ENCODE measurements around the gene C18orf63.

C18orf63 gene

GRCh38 chr18:74277296-74277695 lies 38.3 kb upstream of the C18orf63 start:
- peaks cover 0 to 35% (median 18%) of the 10 kb centered on the region in 11 experiments; a peak in 14 of 22 replicates for H3K36me3 ChIP-seq
- H3K4me3 ChIP-seq: no peak overlapping the region
- peaks cover 7 to 15% (median 13%) of the 10 kb centered on the region in 10 experiments for H3K4me1 ChIP-seq
- no peak overlapping the region for H3K27ac ChIP-seq
- no peak for TF ChIP-seq Cebpa-rat (IDR thresholded peaks at IDR 0.05)
- no peaks in the 10 kb centered on the region for H3K27me3 ChIP-seq
- peaks cover 0 to 11% (median 0%) of the 10 kb centered on the region in 11 experiments; a peak in 3 of 22 replicates for H4K20me1 ChIP-seq
- H3K9me3 ChIP-seq (replicated peaks in 1 of 11): no peaks in the 10 kb centered on the region
- H3K9ac ChIP-seq: no peak overlapping the region
- no peak overlapping the region for H3K4me2 ChIP-seq

GRCh38 chr18:74278058-74278457 lies 37.6 kb upstream of the C18orf63 start:
- Histone ChIP-seq H3K4me1 (peaks cover 14 to 22% (median 21%) of the 10 kb centered on the region in 10 experiments), H3K27ac (no peak overlapping the region), H3K27me3 (no peaks in the 10 kb centered on the region), H3K9ac (no peak overlapping the region), H3K9me3 (replicated peaks in 1 of 11) (no peaks in the 10 kb centered on the region), H3K4me3 (no peak overlapping the region), H3K4me2 (no peak overlapping the region), H4K20me1 (peaks cover 0 to 14% (median 0%) of the 10 kb centered on the region in 11 experiments; a peak in 3 of 22 replicates), H3K36me3 (peaks cover 0 to 35% (median 18%) of the 10 kb centered on the region in 11 experiments; a peak in 14 of 22 replicates)
- no peak for TF ChIP-seq Cebpa-rat (IDR thresholded peaks at IDR 0.05)

GRCh38 chr18:74278983-74279382 lies 36.7 kb upstream of the C18orf63 start:
- H3K4me3 ChIP-seq: no peak overlapping the region
- no peaks in the 10 kb centered on the region for H3K27me3 ChIP-seq
- no peak overlapping the region for H3K4me2 ChIP-seq
- H3K4me1 ChIP-seq: peaks cover 16 to 29% (median 26%) of the 10 kb centered on the region in 10 experiments
- H4K20me1 ChIP-seq: peaks cover 0 to 14% (median 0%) of the 10 kb centered on the region in 11 experiments; a peak in 3 of 22 replicates
- no peak for TF ChIP-seq Cebpa-rat (IDR thresholded peaks at IDR 0.05)
- no peaks in the 10 kb centered on the region for H3K9me3 ChIP-seq (replicated peaks in 1 of 11)
- no peak overlapping the region for H3K27ac ChIP-seq
- no peak overlapping the region for H3K9ac ChIP-seq
- peaks cover 0 to 32% (median 19%) of the 10 kb centered on the region in 11 experiments; a peak in 13 of 22 replicates for H3K36me3 ChIP-seq

- Histone ChIP-seq H3K4me2 (peak overlapping the region; percentile 67 to 91 (median 80)), H3K4me1 (peaks cover 16 to 29% (median 26%) of the 10 kb centered on the region in 10 experiments), H4K20me1 (peaks cover 0 to 14% (median 0%) of the 10 kb centered on the region in 11 experiments; a peak in 4 of 22 replicates), H3K9me3 (replicated peaks in 1 of 11) (no peaks in the 10 kb centered on the region), H3K36me3 (peaks cover 0 to 21% (median 7%) of the 10 kb centered on the region in 11 experiments; a peak in 12 of 22 replicates), H3K9ac (peak overlapping the region in 2 of 11 experiments; percentile 38 to 53; a peak in 1 of 22 replicates), H3K4me3 (no peak overlapping the region), H3K27me3 (no peaks in the 10 kb centered on the region), H3K27ac (peak overlapping the region in 3 of 11 experiments; percentile 20 to 38 (median 25); a peak in 4 of 22 replicates)
- no peak for TF ChIP-seq Cebpa-rat (IDR thresholded peaks at IDR 0.05)
Measured at GRCh38 chr18:74281011-74281979, 34.3 kb upstream of the C18orf63 start.

GRCh38 chr18:74281980-74282754 lies 33.5 kb upstream of the C18orf63 start:
- TF ChIP-seq Cebpa-rat (IDR thresholded peaks at IDR 0.05): no peak
- H4K20me1 ChIP-seq: peaks cover 0 to 14% (median 0%) of the 10 kb centered on the region in 11 experiments; a peak in 4 of 22 replicates
- H3K36me3 ChIP-seq: peaks cover 0 to 21% (median 5%) of the 10 kb centered on the region in 11 experiments; a peak in 12 of 22 replicates
- peak overlapping the region in 9 of 11 experiments; percentile 1 to 52 (median 20); a peak in 10 of 22 replicates for H3K27ac ChIP-seq
- H3K4me3 ChIP-seq: peak overlapping the region in 1 of 10 experiments; percentile 7; a peak in 1 of 20 replicates
- H3K27me3 ChIP-seq: no peaks in the 10 kb centered on the region
- no peaks in the 10 kb centered on the region for H3K9me3 ChIP-seq (replicated peaks in 1 of 11)
- peak overlapping the region; percentile 67 to 91 (median 80) for H3K4me2 ChIP-seq
- H3K9ac ChIP-seq: peak overlapping the region in 8 of 11 experiments; percentile 29 to 53 (median 40); a peak in 9 of 22 replicates
- peaks cover 16 to 33% (median 27%) of the 10 kb centered on the region in 10 experiments for H3K4me1 ChIP-seq

- H3K4me2 ChIP-seq: peak overlapping the region; percentile 67 to 91 (median 80)
- no peaks in the 10 kb centered on the region for H3K27me3 ChIP-seq
- peak overlapping the region in 7 of 11 experiments; percentile 29 to 53 (median 42); a peak in 5 of 22 replicates for H3K9ac ChIP-seq
- H3K4me1 ChIP-seq: peaks cover 16 to 39% (median 27%) of the 10 kb centered on the region in 10 experiments
- H4K20me1 ChIP-seq: peaks cover 0 to 14% (median 0%) of the 10 kb centered on the region in 11 experiments; a peak in 4 of 22 replicates
- peaks cover 0 to 13% (median 0%) of the 10 kb centered on the region in 11 experiments; a peak in 6 of 22 replicates for H3K36me3 ChIP-seq
- no peak for TF ChIP-seq Cebpa-rat (IDR thresholded peaks at IDR 0.05)
- peak overlapping the region in 8 of 11 experiments; percentile 1 to 52 (median 22); a peak in 7 of 22 replicates for H3K27ac ChIP-seq
- H3K4me3 ChIP-seq: peak overlapping the region in 1 of 10 experiments; percentile 7; a peak in 1 of 20 replicates
- no peaks in the 10 kb centered on the region for H3K9me3 ChIP-seq (replicated peaks in 1 of 11)
Measured at GRCh38 chr18:74282755-74283554, 32.7 kb upstream of the C18orf63 start.

GRCh38 chr18:74283646-74284045 lies 32.0 kb upstream of the C18orf63 start:
- Histone ChIP-seq H3K9me3 (replicated peaks in 1 of 11) (no peaks in the 10 kb centered on the region), H3K36me3 (peaks cover 0 to 9% (median 0%) of the 10 kb centered on the region in 11 experiments; a peak in 5 of 22 replicates), H3K4me1 (peaks cover 16 to 39% (median 27%) of the 10 kb centered on the region in 10 experiments), H4K20me1 (peaks cover 0 to 14% (median 0%) of the 10 kb centered on the region in 11 experiments; a peak in 3 of 22 replicates), H3K9ac (no peak overlapping the region), H3K27me3 (no peaks in the 10 kb centered on the region), H3K27ac (no peak overlapping the region), H3K4me2 (no peak overlapping the region), H3K4me3 (no peak overlapping the region)
- no peak for TF ChIP-seq Cebpa-rat (IDR thresholded peaks at IDR 0.05)

Data from BLaER1 treated with 17β-estradiol and CSF1 and Interleukin-3, amounts not matched to agents 10 nM and 100 nM (cell line).